Measurements from ENCODE around the gene FGFRL1. TPM values are rescaled to one million over a fixed set of nuclear protein-coding genes. Genes with fewer than 3 reads are reported as not detected.

The FGFRL1 gene
- total RNA-seq, 1 experiment from 2014 or later, result 30.4 TPM

DNA sequence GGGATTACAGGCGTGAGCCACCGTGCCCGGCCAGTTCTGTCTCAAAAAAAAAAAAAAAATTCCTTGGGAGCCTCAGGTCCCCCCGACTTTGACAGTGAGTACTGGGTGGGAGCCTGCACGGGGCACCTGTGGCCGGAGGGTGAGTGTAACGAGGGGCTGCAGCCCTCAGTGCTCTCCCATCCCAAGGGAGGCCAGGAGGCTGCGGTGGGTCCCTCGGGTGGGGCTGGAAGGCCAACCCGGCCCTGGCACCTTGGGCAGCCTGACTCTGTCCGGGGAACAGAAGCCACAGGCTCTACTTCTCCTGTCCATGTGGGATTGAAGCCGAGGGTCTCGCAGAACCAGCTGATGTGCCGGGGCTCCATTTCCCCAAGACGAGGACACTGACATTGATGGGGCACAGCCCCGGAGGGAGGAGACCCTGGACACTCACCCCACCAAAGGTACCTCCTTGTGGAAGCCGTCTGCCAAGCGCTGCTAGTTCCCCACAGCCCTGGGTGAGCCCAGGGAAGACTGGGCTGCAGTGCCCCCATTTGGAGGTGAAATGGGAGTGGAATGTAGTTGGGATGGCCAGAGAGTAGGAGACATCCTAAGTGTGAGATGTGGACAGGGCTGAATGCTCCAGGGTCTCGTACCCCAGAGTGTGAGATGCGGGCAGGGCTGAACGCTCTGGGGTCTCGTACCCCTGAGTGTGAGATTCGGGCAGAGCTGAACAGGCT lies 16.0 kb upstream of the FGFRL1 start:
- H3K4me3 ChIP-seq (ENCODE audit: low read depth, low read length, poor library complexity, severe bottlenecking), result no peak overlapping the region
- H3K4me1 ChIP-seq (ENCODE audit: insufficient read depth, low read length, poor library complexity, severe bottlenecking), result peaks cover 13% of the 10 kb centered on the region
- ChIA-PET POLR2A (ENCODE audit: low non-redundant PET) (no interaction called here), CTCF (no interaction called here)
- intact Hi-C loops (cut with micrococcal nuclease; ENCODE audit: unreplicated experiment), result no loop called here
- H3K27ac ChIP-seq (ENCODE audit: low read depth, low read length, poor library complexity, severe bottlenecking), result no peak overlapping the region
- H3K36me3 ChIP-seq (ENCODE audit: insufficient read depth, low read length, poor library complexity, severe bottlenecking), result no peaks in the 10 kb centered on the region
- DNase-seq (ENCODE audit: low spot score), result no peak
- H3K27me3 ChIP-seq (replicated peaks; ENCODE audit: insufficient read depth, low read depth, low read length, poor library complexity), result peaks cover 40% of the 10 kb centered on the region
- BruUV-seq (replicated peaks), result no TSS peak
- H3K9me3 ChIP-seq (ENCODE audit: low read depth, low read length, poor library complexity, severe bottlenecking), result no peaks in the 10 kb centered on the region
- TF ChIP-seq, protein P1, sequence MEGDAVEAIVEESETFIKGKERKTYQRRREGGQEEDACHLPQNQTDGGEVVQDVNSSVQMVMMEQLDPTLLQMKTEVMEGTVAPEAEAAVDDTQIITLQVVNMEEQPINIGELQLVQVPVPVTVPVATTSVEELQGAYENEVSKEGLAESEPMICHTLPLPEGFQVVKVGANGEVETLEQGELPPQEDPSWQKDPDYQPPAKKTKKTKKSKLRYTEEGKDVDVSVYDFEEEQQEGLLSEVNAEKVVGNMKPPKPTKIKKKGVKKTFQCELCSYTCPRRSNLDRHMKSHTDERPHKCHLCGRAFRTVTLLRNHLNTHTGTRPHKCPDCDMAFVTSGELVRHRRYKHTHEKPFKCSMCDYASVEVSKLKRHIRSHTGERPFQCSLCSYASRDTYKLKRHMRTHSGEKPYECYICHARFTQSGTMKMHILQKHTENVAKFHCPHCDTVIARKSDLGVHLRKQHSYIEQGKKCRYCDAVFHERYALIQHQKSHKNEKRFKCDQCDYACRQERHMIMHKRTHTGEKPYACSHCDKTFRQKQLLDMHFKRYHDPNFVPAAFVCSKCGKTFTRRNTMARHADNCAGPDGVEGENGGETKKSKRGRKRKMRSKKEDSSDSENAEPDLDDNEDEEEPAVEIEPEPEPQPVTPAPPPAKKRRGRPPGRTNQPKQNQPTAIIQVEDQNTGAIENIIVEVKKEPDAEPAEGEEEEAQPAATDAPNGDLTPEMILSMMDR (conservative IDR thresholded peaks at IDR 0.05; ENCODE audit: low read depth, low read length), result 0 out of 2 replicates have a peak, but pooled peaks have one; percentile 13
- no peak for TF ChIP-seq EZH2 (IDR thresholded peaks at IDR 0.05; ENCODE audit: borderline replicate concordance, low read depth, low read length, poor library complexity, severe bottlenecking)

DNA sequence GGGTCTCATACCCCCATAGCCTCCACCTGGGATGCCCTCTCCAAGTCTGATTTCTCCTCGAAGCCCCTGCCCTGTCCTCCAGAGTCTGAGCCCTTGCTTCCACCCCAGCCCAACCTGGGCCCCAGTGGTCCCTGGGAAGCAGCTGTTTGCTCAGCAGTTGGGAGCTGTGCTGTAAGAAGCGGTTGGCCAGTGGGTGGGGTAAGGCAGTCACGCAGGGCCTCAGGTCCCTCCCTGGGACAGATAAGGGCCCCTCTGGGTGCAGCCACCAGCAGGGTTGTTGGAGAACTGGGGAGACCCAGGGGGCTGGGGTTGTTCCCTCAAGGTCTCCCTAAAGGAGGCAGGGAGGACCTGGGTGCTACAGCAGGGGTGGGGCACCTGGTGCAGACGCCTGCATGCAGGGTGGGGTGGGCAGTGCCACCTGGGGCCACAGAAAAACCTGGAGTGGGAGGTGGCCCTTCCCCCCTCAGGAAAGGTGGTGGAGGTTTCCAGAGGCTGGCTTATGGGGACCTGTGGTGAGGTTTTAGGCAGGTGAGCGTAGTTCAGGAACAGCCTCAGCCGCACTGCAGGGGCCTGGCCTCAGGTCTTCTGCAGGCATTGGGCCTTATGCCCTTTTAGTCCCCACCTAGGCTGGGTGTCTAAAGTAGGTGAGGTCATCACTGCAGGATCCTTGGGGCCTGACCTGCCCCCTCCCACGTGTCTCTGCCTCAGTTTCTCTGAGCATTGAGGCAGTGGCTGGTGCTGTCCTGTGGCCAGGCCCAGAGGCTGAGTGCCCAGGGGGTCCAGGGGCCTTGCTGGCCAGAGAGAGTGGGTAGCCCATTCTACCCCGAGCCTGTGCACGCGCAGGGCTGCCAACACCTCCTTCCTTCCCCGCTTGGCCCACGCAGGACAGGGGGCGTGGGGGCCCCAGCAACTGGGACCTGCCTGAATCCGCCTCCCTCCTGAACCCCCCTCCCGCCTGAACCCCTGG lies 15.1 kb upstream of the FGFRL1 start:
- H3K4me3 ChIP-seq (ENCODE audit: low read depth, low read length, poor library complexity, severe bottlenecking), result no peak overlapping the region
- CTCF ChIA-PET, result no interaction called here

DNA sequence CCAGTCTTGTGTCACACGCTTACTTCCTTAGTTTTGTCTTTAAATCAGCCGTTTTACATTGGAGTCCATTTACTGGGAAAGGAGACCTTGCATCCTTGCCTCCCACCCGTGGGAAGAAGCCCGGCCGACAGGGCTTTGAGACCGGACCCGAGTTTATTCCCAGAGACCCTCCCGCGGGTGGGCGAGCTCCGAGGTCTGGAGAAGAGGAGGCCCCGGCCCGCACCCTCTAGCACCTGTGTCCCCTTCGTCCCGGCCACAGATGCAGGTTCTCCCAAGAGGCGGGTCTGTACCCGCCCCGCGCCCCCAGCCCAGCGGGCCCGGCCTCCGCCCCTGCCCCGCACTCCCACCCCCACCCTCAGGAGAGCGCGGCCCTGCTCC lies 14.4 kb upstream of the FGFRL1 start:
- intact Hi-C loops (cut with micrococcal nuclease; ENCODE audit: unreplicated experiment), result no loop called here
- POLR2A ChIA-PET (ENCODE audit: low non-redundant PET), result no interaction called here
- Histone ChIP-seq H3K9me3 (ENCODE audit: low read depth, low read length, poor library complexity, severe bottlenecking) (no peaks in the 10 kb centered on the region), H3K36me3 (ENCODE audit: insufficient read depth, low read length, poor library complexity, severe bottlenecking) (no peaks in the 10 kb centered on the region), H3K4me3 (ENCODE audit: low read depth, low read length, poor library complexity, severe bottlenecking) (no peak overlapping the region), H3K27me3 (replicated peaks; ENCODE audit: insufficient read depth, low read depth, low read length, poor library complexity) (peaks cover 55% of the 10 kb centered on the region), H3K4me1 (ENCODE audit: insufficient read depth, low read length, poor library complexity, severe bottlenecking) (peaks cover 13% of the 10 kb centered on the region), H3K27ac (ENCODE audit: low read depth, low read length, poor library complexity, severe bottlenecking) (no peak overlapping the region)
- CTCF ChIA-PET, result no interaction called here
- peak; percentile 46 for TF ChIP-seq EZH2 (IDR thresholded peaks at IDR 0.05; ENCODE audit: borderline replicate concordance, low read depth, low read length, poor library complexity, severe bottlenecking)
- TF ChIP-seq, protein P1 (conservative IDR thresholded peaks at IDR 0.05; ENCODE audit: low read depth, low read length), result no peak
- DNase-seq (ENCODE audit: low spot score), result no peak
- BruUV-seq (replicated peaks), result no TSS peak

More for the DNA sequence above, 15.1 kb upstream of the FGFRL1 start:
- no peak for DNase-seq (ENCODE audit: low spot score)
- no peak for TF ChIP-seq EZH2 (IDR thresholded peaks at IDR 0.05; ENCODE audit: borderline replicate concordance, low read depth, low read length, poor library complexity, severe bottlenecking)
- TF ChIP-seq, protein P1 (conservative IDR thresholded peaks at IDR 0.05; ENCODE audit: low read depth, low read length), result no peak
- peaks cover 13% of the 10 kb centered on the region for H3K4me1 ChIP-seq (ENCODE audit: insufficient read depth, low read length, poor library complexity, severe bottlenecking)
- no TSS peak for BruUV-seq (replicated peaks)
- H3K9me3 ChIP-seq (ENCODE audit: low read depth, low read length, poor library complexity, severe bottlenecking), result no peaks in the 10 kb centered on the region
- H3K27me3 ChIP-seq (replicated peaks; ENCODE audit: insufficient read depth, low read depth, low read length, poor library complexity), result peaks cover 48% of the 10 kb centered on the region
- POLR2A ChIA-PET (ENCODE audit: low non-redundant PET), result no interaction called here
- no peaks in the 10 kb centered on the region for H3K36me3 ChIP-seq (ENCODE audit: insufficient read depth, low read length, poor library complexity, severe bottlenecking)
- intact Hi-C loops (cut with micrococcal nuclease; ENCODE audit: unreplicated experiment), result no loop called here
- H3K27ac ChIP-seq (ENCODE audit: low read depth, low read length, poor library complexity, severe bottlenecking), result no peak overlapping the region
